Panc1 (cell line): Measurements from ENCODE around the gene FOXO4. TPM values are rescaled to one million over a fixed set of nuclear protein-coding genes. Genes with fewer than 3 reads are reported as not detected.
A peak's percentile ranks its signal among the peaks of the same experiment; 100 is the strongest.

ENCODE experiments used
- ATAC-seq: fragments of 200-7000 bp; cut with Tn5 transposase; 2 replicates; pipeline ENCODE4 v1.9.1; 2020; ENCODE audit warnings: mild to moderate bottlenecking, moderate library complexity
- BruUV-seq: library from RNA; stranded (reverse); fragments of 400-500 nt; replicated peaks from 2 replicates; lab custom pipeline; 2021; lab: Mats Ljungman, UMichigan
- CTCF ChIA-PET: fragments of 300-600 bp; sonication (Branson Sonifier 250); formaldehyde crosslinking; loops from one replicate; lab custom pipeline; 2022; ENCODE audit warnings: antibody characterized with exemption; lab: Charles Lee
- POLR2A ChIA-PET: fragments of 300-600 bp; sonication (Branson Sonifier 250); formaldehyde crosslinking; loops from one replicate; lab custom pipeline; 2022; ENCODE audit warnings: antibody characterized with exemption; lab: Charles Lee
- DNase-seq: peaks from one replicate; pipeline ENCODE4 v3.0.0-alpha.2; 2010; ENCODE audit warnings: low read depth, low spot score
- H3K27ac ChIP-seq: 2 replicates; pipeline ENCODE4 v1.5.1; 2011; ENCODE audit warnings: mild to moderate bottlenecking, low read length, inconsistent platforms
- H3K27me3 ChIP-seq: fragments of 200-500 bp; sonication (Bioruptor generic); 2 replicates; pipeline ENCODE4 v1.6.0; 2014; ENCODE audit warnings: low read length, inconsistent platforms; ENCODE audit not compliant: control insufficient read depth, insufficient read depth
- H3K36me3 ChIP-seq: fragments of 200-500 bp; sonication (Bioruptor generic); 2 replicates; pipeline ENCODE4 v1.5.1; 2014; ENCODE audit warnings: inconsistent platforms, mild to moderate bottlenecking, low read length, moderate library complexity; ENCODE audit not compliant: control insufficient read depth, insufficient read depth
- H3K4me1 ChIP-seq: 2 replicates; pipeline ENCODE4 v1.5.1; 2011; ENCODE audit warnings: inconsistent platforms, mild to moderate bottlenecking, low read length, moderate library complexity; ENCODE audit not compliant: control insufficient read depth, insufficient read depth
- H3K4me3 ChIP-seq, 2 experiments: 2 replicates each; pipeline ENCODE4 v1.5.1; 2011 to 2012; ENCODE audit warnings: low read depth in 2 of 2, low read length in 2 of 2, mild to moderate bottlenecking in 2 of 2, inconsistent platforms in 1 of 2, moderate library complexity in 1 of 2
- H3K9me3 ChIP-seq: fragments of 200-500 bp; sonication (Bioruptor generic); 2 replicates; pipeline ENCODE4 v1.5.1; 2014; ENCODE audit warnings: low read depth, mild to moderate bottlenecking, inconsistent platforms, low read length, moderate library complexity; ENCODE audit not compliant: control insufficient read depth, insufficient read depth
- CTCF ChIP-seq: fragments of 450-650 bp; IDR thresholded peaks from 2 replicates; pipeline ENCODE4 v1.5.1; 2017; ENCODE audit warnings: mild to moderate bottlenecking
- POLR2AphosphoS5 ChIP-seq: IDR thresholded peaks from 2 replicates; pipeline ENCODE4 v1.6.1; 2012; ENCODE audit warnings: mild to moderate bottlenecking, low read depth, low read length, moderate library complexity
- SIN3A ChIP-seq: IDR thresholded peaks from 2 replicates; pipeline ENCODE4 v1.6.1; 2012; ENCODE audit warnings: low read depth, mild to moderate bottlenecking, low read length, moderate library complexity, borderline replicate concordance; ENCODE audit not compliant: insufficient read depth
- TCF7L2 ChIP-seq: IDR thresholded peaks from 2 replicates; pipeline ENCODE4 v1.6.1; 2011; ENCODE audit warnings: mild to moderate bottlenecking, low read depth, low read length, inconsistent platforms
- in situ Hi-C: cut with HindIII; loops from 2 replicates; pipeline ENCODE4 v1.10.0; 2016; ENCODE audit warnings: low sequenced_read_pairs, low pct_unique_long_range_greater_than_20kb
- intact Hi-C: fragments of 100-400 bp; cut with micrococcal nuclease; formaldehyde crosslinking; loops from one replicate; pipeline ENCODE4 v1.10.0; 2022; ENCODE audit not compliant: unreplicated experiment
- total RNA-seq: library from RNA; stranded (reverse); gene quantifications from one replicate; pipeline ENCODE4 v1.2.1, GENCODE V29; 2021; ENCODE audit not compliant: unreplicated experiment
- TF ChIP-seq, protein P1 (sequence below), 2 experiments: IDR thresholded peaks; 2 replicates each; pipeline ENCODE4 v1.6.1; 2011 to 2012; ENCODE audit warnings: low read depth in 2 of 2, control low read depth in 1 of 2, low read length in 1 of 2, mild to moderate bottlenecking in 1 of 2, moderate library complexity in 1 of 2; ENCODE audit not compliant: insufficient read depth in 1 of 2

Gene FOXO4
- total RNA-seq, 1 experiment from 2014 or later, result 2.9 TPM

GRCh38 chrX:71068044-71068918 lies 27.4 kb upstream of the FOXO4 start, which contains the start of gene SNX12:
Gene SNX12, minus strand, starts transcription at chrX:71068334. Its CDS starts 28 bp downstream, at chrX:71068306.
- H3K9me3 ChIP-seq, result no peaks in the 10 kb centered on the region
- ChIA-PET CTCF (no interaction called here), POLR2A (interaction anchor here (0.6 kb wide), 1 partner anchor 58 kb away, joined by 12 read pairs; no protein-coding TSS in a partner anchor)
- peak; percentile 59 for TF ChIP-seq POLR2AphosphoS5
- TF ChIP-seq, protein P1, sequence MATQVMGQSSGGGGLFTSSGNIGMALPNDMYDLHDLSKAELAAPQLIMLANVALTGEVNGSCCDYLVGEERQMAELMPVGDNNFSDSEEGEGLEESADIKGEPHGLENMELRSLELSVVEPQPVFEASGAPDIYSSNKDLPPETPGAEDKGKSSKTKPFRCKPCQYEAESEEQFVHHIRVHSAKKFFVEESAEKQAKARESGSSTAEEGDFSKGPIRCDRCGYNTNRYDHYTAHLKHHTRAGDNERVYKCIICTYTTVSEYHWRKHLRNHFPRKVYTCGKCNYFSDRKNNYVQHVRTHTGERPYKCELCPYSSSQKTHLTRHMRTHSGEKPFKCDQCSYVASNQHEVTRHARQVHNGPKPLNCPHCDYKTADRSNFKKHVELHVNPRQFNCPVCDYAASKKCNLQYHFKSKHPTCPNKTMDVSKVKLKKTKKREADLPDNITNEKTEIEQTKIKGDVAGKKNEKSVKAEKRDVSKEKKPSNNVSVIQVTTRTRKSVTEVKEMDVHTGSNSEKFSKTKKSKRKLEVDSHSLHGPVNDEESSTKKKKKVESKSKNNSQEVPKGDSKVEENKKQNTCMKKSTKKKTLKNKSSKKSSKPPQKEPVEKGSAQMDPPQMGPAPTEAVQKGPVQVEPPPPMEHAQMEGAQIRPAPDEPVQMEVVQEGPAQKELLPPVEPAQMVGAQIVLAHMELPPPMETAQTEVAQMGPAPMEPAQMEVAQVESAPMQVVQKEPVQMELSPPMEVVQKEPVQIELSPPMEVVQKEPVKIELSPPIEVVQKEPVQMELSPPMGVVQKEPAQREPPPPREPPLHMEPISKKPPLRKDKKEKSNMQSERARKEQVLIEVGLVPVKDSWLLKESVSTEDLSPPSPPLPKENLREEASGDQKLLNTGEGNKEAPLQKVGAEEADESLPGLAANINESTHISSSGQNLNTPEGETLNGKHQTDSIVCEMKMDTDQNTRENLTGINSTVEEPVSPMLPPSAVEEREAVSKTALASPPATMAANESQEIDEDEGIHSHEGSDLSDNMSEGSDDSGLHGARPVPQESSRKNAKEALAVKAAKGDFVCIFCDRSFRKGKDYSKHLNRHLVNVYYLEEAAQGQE (IDR thresholded peaks at IDR 0.05; ENCODE audit: insufficient read depth in 1 of 2, low read depth in 2 of 2, low read length in 1 of 2), result no peak
- peak; percentile 76 for DNase-seq
- H3K27ac ChIP-seq, result peak within 1 kb of the TSS; percentile 94
- no peaks in the 10 kb centered on the region for H3K36me3 ChIP-seq
- H3K4me3 ChIP-seq, result peak within 1 kb of the TSS; percentile 58 to 87
- peak; percentile 97 for ATAC-seq
- H3K27me3 ChIP-seq, result peaks cover 1% of the 10 kb centered on the region; the same call in 1 of the 2 replicates
- no TSS peak for BruUV-seq
- in situ Hi-C loops (no loop called here), intact Hi-C loops (no loop called here)
- 0 out of 2 replicates have a peak, but pooled peaks cover 3% of the 10 kb centered on the region for H3K4me1 ChIP-seq

- no peak for ATAC-seq
- Histone ChIP-seq H3K27me3 (peaks cover 7% of the 10 kb centered on the region), H3K27ac (no peak overlapping the region), H3K4me3 (no peak overlapping the region), H3K4me1 (0 out of 2 replicates have a peak, but pooled peaks cover 3% of the 10 kb centered on the region), H3K36me3 (no peaks in the 10 kb centered on the region), H3K9me3 (no peaks in the 10 kb centered on the region)
- no peak for DNase-seq
- ChIA-PET CTCF (no interaction called here), POLR2A (interaction anchor here (0.6 kb wide), 1 partner anchor 35 kb away, joined by 5 read pairs; no protein-coding TSS in a partner anchor)
- intact Hi-C loops, result no loop called here
- TF ChIP-seq POLR2AphosphoS5 (no peak), CTCF (no peak), SIN3A (no peak), TCF7L2 (no peak)
- TF ChIP-seq, protein P1 (IDR thresholded peaks at IDR 0.05; ENCODE audit: insufficient read depth in 1 of 2, low read depth in 2 of 2, low read length in 1 of 2), result no peak
- in situ Hi-C loops, result no loop called here
- no TSS peak for BruUV-seq
Observed at GRCh38 chrX:71070531-71070930, 25.1 kb upstream of the FOXO4 start.
